ENCODE results near the gene LEFTY2. TPM values are rescaled to one million over a fixed set of nuclear protein-coding genes. Genes with fewer than 3 reads are reported as not detected.
"Not testable (repeated sequence)": the region's sequence is repeated elsewhere in the genome, so short reads cannot be mapped to it uniquely, and the experiment has no call there.

Gene LEFTY2
- total RNA-seq, 4 donors from 2014 or later, result 0.55 to 28.7 (median 24.5) TPM; not detected in 1

- peak in 1 of 5 experiments; percentile 11 for TF ChIP-seq CTCF (IDR thresholded peaks at IDR 0.05)
- TF ChIP-seq EP300 (IDR thresholded peaks at IDR 0.05; ENCODE audit: low read depth), result no peak
- intact Hi-C loops (cut with DNase I; ENCODE audit: low total_unique reads) (loop anchor here (5.0 to 10.0 kb wide), 2 partner anchors 497 to 650 kb away; no protein-coding TSS in a partner anchor), in situ Hi-C loops (cut with MboI; ENCODE audit: low pct_ligation_motif_present in 1 of 4, low pct_unique_long_range_greater_than_20kb in 1 of 4, low sequenced_read_pairs in 3 of 4) (loop anchor here (5.0 to 25.0 kb wide), 3 partner anchors 492 to 662 kb away; no protein-coding TSS in a partner anchor)
- H3K27ac ChIP-seq, result no peak overlapping the region
- peaks cover 0 to 6% (median 4%) of the 10 kb centered on the region in 4 donors for H3K4me1 ChIP-seq
- no peaks in the 10 kb centered on the region for H3K27me3 ChIP-seq
- no peaks in the 10 kb centered on the region for H3K36me3 ChIP-seq
- no peak overlapping the region for H3K4me3 ChIP-seq
- 85% methylated on average over 10 of the region's 10 CpGs; no CpG with 5 or more reads in 1 of the 2 donors for WGBS, 2 donors (ENCODE audit: low coverage in 1 of 2)
- DNase-seq, result no peak
- H3K9me3 ChIP-seq, result no peaks in the 10 kb centered on the region
Measured at GRCh38 chr1:225974454-225974853, 33.4 kb upstream of the LEFTY2 start.

GRCh38 chr1:225973158-225973557 is 32.1 kb upstream of the LEFTY2 start:
- H3K4me3 ChIP-seq, result no peak overlapping the region
- H3K27me3 ChIP-seq, result no peaks in the 10 kb centered on the region
- peak overlapping the region in 2 of 4 donors; percentile 34 to 44 for H3K27ac ChIP-seq
- in situ Hi-C loops (cut with MboI; ENCODE audit: low pct_ligation_motif_present in 1 of 4, low pct_unique_long_range_greater_than_20kb in 1 of 4, low sequenced_read_pairs in 3 of 4) (loop anchor here (5.0 to 25.0 kb wide), 3 partner anchors 491 to 661 kb away; no protein-coding TSS in a partner anchor), intact Hi-C loops (cut with DNase I; ENCODE audit: low total_unique reads) (loop anchor here (5.0 to 10.0 kb wide), 2 partner anchors 496 to 648 kb away; no protein-coding TSS in a partner anchor)
- WGBS, 2 donors (ENCODE audit: low coverage in 1 of 2), result 42 to 43% methylated on average over 2 to 5 of the region's 5 CpGs
- no peaks in the 10 kb centered on the region for H3K9me3 ChIP-seq
- TF ChIP-seq CTCF (IDR thresholded peaks at IDR 0.05) (no peak), POLR2AphosphoS5 (IDR thresholded peaks at IDR 0.05) (peak in 1 of 3 donors; percentile 35)
- no peaks in the 10 kb centered on the region for H3K36me3 ChIP-seq
- H3K4me1 ChIP-seq, result peaks cover 0 to 5% (median 2%) of the 10 kb centered on the region in 4 donors
- peak; percentile 65 for DNase-seq

- intact Hi-C loops (cut with DNase I; ENCODE audit: low total_unique reads) (loop anchor here (5.0 to 10.0 kb wide), 2 partner anchors 495 to 648 kb away; no protein-coding TSS in a partner anchor), in situ Hi-C loops (cut with MboI; ENCODE audit: low pct_ligation_motif_present in 1 of 4, low pct_unique_long_range_greater_than_20kb in 1 of 4, low sequenced_read_pairs in 3 of 4) (loop anchor here (5.0 to 25.0 kb wide), 3 partner anchors 490 to 660 kb away; no protein-coding TSS in a partner anchor)
- no peak for TF ChIP-seq POLR2A (IDR thresholded peaks at IDR 0.05)
- no peak for TF ChIP-seq POLR2AphosphoS5 (IDR thresholded peaks at IDR 0.05)
- no peak for TF ChIP-seq EP300 (IDR thresholded peaks at IDR 0.05; ENCODE audit: low read depth)
- no peak for TF ChIP-seq CTCF (IDR thresholded peaks at IDR 0.05)
Measured at GRCh38 chr1:225972344-225973152, 31.5 kb upstream of the LEFTY2 start.

GRCh38 chr1:225970592-225971157 is 29.7 kb upstream of the LEFTY2 start:
- H3K4me3 ChIP-seq, H3K9me3 ChIP-seq, H3K27ac ChIP-seq, H3K4me1 ChIP-seq, DNase-seq, H3K27me3 ChIP-seq, H3K36me3 ChIP-seq: not testable (repeated sequence)
- 76 to 89% methylated on average over 5 to 16 of the region's 16 CpGs for WGBS, 2 donors (ENCODE audit: low coverage in 1 of 2)
- in situ Hi-C loops (cut with MboI; ENCODE audit: low pct_ligation_motif_present in 1 of 4, low pct_unique_long_range_greater_than_20kb in 1 of 4, low sequenced_read_pairs in 3 of 4) (loop anchor here (5.0 to 25.0 kb wide), 3 partner anchors 488 to 658 kb away; no protein-coding TSS in a partner anchor), intact Hi-C loops (cut with DNase I; ENCODE audit: low total_unique reads) (loop anchor here (5.0 to 10.0 kb wide), 2 partner anchors 493 to 646 kb away; no protein-coding TSS in a partner anchor)

More at GRCh38 chr1:225972344-225973152, 31.5 kb upstream of the LEFTY2 start:
- Histone ChIP-seq H3K27ac (peak overlapping the region in 2 of 4 donors; percentile 34 to 44), H3K4me1 (peaks cover 0 to 5% (median 2%) of the 10 kb centered on the region in 4 donors), H3K4me3 (no peak overlapping the region), H3K9me3 (no peaks in the 10 kb centered on the region), H3K36me3 (no peaks in the 10 kb centered on the region), H3K27me3 (no peaks in the 10 kb centered on the region)
- 80 to 87% methylated on average over 1 to 15 of the region's 15 CpGs for WGBS, 2 donors (ENCODE audit: low coverage in 1 of 2)
- DNase-seq, result no peak

GRCh38 chr1:225969751-225970150 is 28.7 kb upstream of the LEFTY2 start:
- 96% methylated on average over 23 of the region's 28 CpGs; no CpG with 5 or more reads in 1 of the 2 donors for WGBS, 2 donors (ENCODE audit: low coverage in 1 of 2)
- H3K27ac ChIP-seq, H3K4me3 ChIP-seq, DNase-seq, H3K4me1 ChIP-seq, H3K36me3 ChIP-seq, H3K27me3 ChIP-seq, H3K9me3 ChIP-seq: not testable (repeated sequence)
- intact Hi-C loops (cut with DNase I; ENCODE audit: low total_unique reads), result loop anchor here (5.0 to 10.0 kb wide), 2 partner anchors 492 to 645 kb away; no protein-coding TSS in a partner anchor
- in situ Hi-C loops (cut with MboI; ENCODE audit: low pct_ligation_motif_present in 1 of 4, low pct_unique_long_range_greater_than_20kb in 1 of 4, low sequenced_read_pairs in 3 of 4), result loop anchor here (5.0 to 25.0 kb wide), 3 partner anchors 487 to 657 kb away; no protein-coding TSS in a partner anchor
